HCT116 (cell line): Measurements from ENCODE around the gene ANKRD22. TPM values are rescaled to one million over a fixed set of nuclear protein-coding genes. Genes with fewer than 3 reads are reported as not detected.

ENCODE experiments used
- ATAC-seq: fragments of 200-7000 bp; cut with Tn5 transposase; 2 replicates; pipeline ENCODE4 v1.9.1; 2020; ENCODE audit warnings: mild to moderate bottlenecking, moderate library complexity
- BruUV-seq: library from RNA; stranded (reverse); fragments of 400-500 nt; replicated peaks from 2 replicates; lab custom pipeline; 2021; lab: Mats Ljungman, UMichigan
- CTCF ChIA-PET: fragments of 300-600 bp; sonication (Branson Sonifier 250); formaldehyde crosslinking; loops from one replicate; lab custom pipeline; 2021; ENCODE audit warnings: antibody characterized with exemption; lab: Charles Lee
- POLR2A ChIA-PET: fragments of 300-600, 350-600 bp; sonication (Branson Sonifier 250); formaldehyde crosslinking; loops from one replicate; lab custom pipeline; 2021; ENCODE audit warnings: antibody characterized with exemption; lab: Charles Lee
- RAD21 ChIA-PET, 2 experiments: fragments of 300-600 bp; sonication (Branson Sonifier 250); formaldehyde crosslinking; loops; one replicate each; lab custom pipeline; 2023; ENCODE audit warnings: low total read pairs in 2 of 2; ENCODE audit not compliant: uncharacterized antibody in 2 of 2, unreplicated experiment in 2 of 2, low non-redundant PET in 1 of 2; lab: Charles Lee
- DNase-seq: peaks from one replicate; pipeline ENCODE4 v3.0.0-alpha.2; 2010; ENCODE audit warnings: low read depth, low spot score
- H2AFZ ChIP-seq: fragments of 200-600 bp; shearing (Covaris generic), sonication (generic); 2 replicates; pipeline ENCODE4 v1.6.1; 2017; ENCODE audit warnings: low read depth, mixed run types, mixed read lengths, antibody characterized with exemption, low read length; ENCODE audit not compliant: poor library complexity, severe bottlenecking
- H3K27ac ChIP-seq: 2 replicates; pipeline ENCODE4 v1.5.1; 2012; ENCODE audit warnings: low read depth, low read length
- H3K27me3 ChIP-seq: fragments of 200-600 bp; sonication (generic); 2 replicates; pipeline ENCODE4 v1.6.1; 2016; ENCODE audit warnings: mixed run types, low read length, mixed read lengths; ENCODE audit not compliant: insufficient read depth
- H3K36me3 ChIP-seq, 2 experiments: fragments of 200-500 bp in 1 of 2; fragments of 200-600 bp in 1 of 2; sonication (Bioruptor generic) in 1 of 2; sonication (generic) in 1 of 2; 2 replicates each; pipeline versions ENCODE4 v1.5.1 to v1.6.1; 2014 to 2016; ENCODE audit warnings: low read length in 2 of 2, inconsistent platforms in 1 of 2, mixed read lengths in 1 of 2, mixed run types in 1 of 2; ENCODE audit not compliant: insufficient read depth in 2 of 2, control insufficient read depth in 1 of 2
- H3K4me1 ChIP-seq, 2 experiments: fragments of 200-600 bp in 1 of 2; sonication (generic) in 1 of 2; 2 replicates each; pipeline versions ENCODE4 v1.5.1 to v1.6.1; 2012 to 2017; ENCODE audit warnings: low read length in 2 of 2, inconsistent platforms in 1 of 2, mild to moderate bottlenecking in 1 of 2, mixed read lengths in 1 of 2, mixed run types in 1 of 2, moderate library complexity in 1 of 2; ENCODE audit not compliant: insufficient read depth in 2 of 2, control insufficient read depth in 1 of 2
- H3K4me2 ChIP-seq: fragments of 200-600 bp; sonication (generic); 2 replicates; pipeline ENCODE4 v1.6.1; 2017; ENCODE audit warnings: mixed run types, low read length, mixed read lengths
- H3K4me3 ChIP-seq, 2 experiments: fragments of 200-600 bp in 1 of 2; sonication (generic) in 1 of 2; replicated peaks in 1 of 2; 2 replicates each; pipeline ENCODE4 v1.5.1; 2011 to 2016; ENCODE audit warnings: low read length in 2 of 2, control low read depth in 1 of 2, low read depth in 1 of 2, mild to moderate bottlenecking in 1 of 2, mixed read lengths in 1 of 2, mixed run types in 1 of 2
- H3K79me2 ChIP-seq: fragments of 200-600 bp; sonication (generic); 2 replicates; pipeline ENCODE4 v1.6.1; 2017; ENCODE audit warnings: mild to moderate bottlenecking, mixed run types, low read length, moderate library complexity, mixed read lengths; ENCODE audit not compliant: insufficient read depth
- H3K9ac ChIP-seq: fragments of 200-600 bp; sonication (generic); 2 replicates; pipeline ENCODE4 v1.6.1; 2016; ENCODE audit warnings: low read length, mixed read lengths
- H3K9me2 ChIP-seq: fragments of 200-600 bp; sonication (generic), shearing (Covaris generic); 2 replicates; pipeline ENCODE4 v1.6.1; 2017; ENCODE audit warnings: mixed run types, mild to moderate bottlenecking, moderate library complexity; ENCODE audit not compliant: insufficient read depth
- H3K9me3 ChIP-seq, 2 experiments: fragments of 200-500 bp in 1 of 2; fragments of 200-600 bp in 1 of 2; sonication (Bioruptor generic) in 1 of 2; sonication (generic) in 1 of 2; 2 replicates each; pipeline ENCODE4 v1.6.1; 2014 to 2017; ENCODE audit warnings: low read length in 2 of 2, mixed read lengths in 2 of 2, inconsistent platforms in 1 of 2, low read depth in 1 of 2, mild to moderate bottlenecking in 1 of 2, mixed run types in 1 of 2, moderate library complexity in 1 of 2; ENCODE audit not compliant: control insufficient read depth in 1 of 2, insufficient read depth in 1 of 2
- H4K20me1 ChIP-seq: fragments of 200-600 bp; sonication (generic), shearing (Covaris generic); 2 replicates; pipeline ENCODE4 v1.6.1; 2017; ENCODE audit warnings: mixed run types, mild to moderate bottlenecking, moderate library complexity; ENCODE audit not compliant: insufficient read depth
- ATF3 ChIP-seq: IDR thresholded peaks from 2 replicates; pipeline ENCODE4 v1.6.1; 2012
- CBX3 ChIP-seq: IDR thresholded peaks from 2 replicates; pipeline ENCODE4 v1.6.1; 2012; ENCODE audit warnings: low read depth
- CTCF ChIP-seq, 3 experiments: fragments of 200-600 bp in 1 of 3; sonication (generic) in 1 of 3; IDR thresholded peaks in 2 of 3; conservative IDR thresholded peaks in 1 of 3; 2 replicates each; pipeline ENCODE4 v1.5.1; 2012 to 2017; ENCODE audit warnings: low read depth in 2 of 3, low read length in 2 of 3, antibody characterized with exemption in 1 of 3, borderline replicate concordance in 1 of 3, control low read depth in 1 of 3, mild to moderate bottlenecking in 1 of 3, mixed read lengths in 1 of 3, mixed run types in 1 of 3, moderate library complexity in 1 of 3; ENCODE audit not compliant: insufficient read depth in 1 of 3
- ELF1 ChIP-seq: IDR thresholded peaks from 2 replicates; pipeline ENCODE4 v1.6.1; 2012; ENCODE audit warnings: low read depth, borderline replicate concordance
- EZH2 ChIP-seq: fragments of 200-600 bp; sonication (generic); IDR thresholded peaks from 2 replicates; pipeline ENCODE4 v1.6.1; 2017; ENCODE audit warnings: antibody characterized with exemption, mixed run types
- FOSL1 ChIP-seq: IDR thresholded peaks from 2 replicates; pipeline ENCODE4 v1.6.1; 2012; ENCODE audit warnings: low read depth
- JUND ChIP-seq: IDR thresholded peaks from 2 replicates; pipeline ENCODE4 v1.6.1; 2012
- MAX ChIP-seq: IDR thresholded peaks from 2 replicates; pipeline ENCODE4 v1.6.1; 2012
- POLR2A ChIP-seq: IDR thresholded peaks from 2 replicates; pipeline ENCODE4 v1.7.0; 2011; ENCODE audit warnings: borderline replicate concordance; ENCODE audit not compliant: insufficient read depth, insufficient read length; ENCODE audit errors: extremely low read depth
- POLR2AphosphoS5 ChIP-seq: IDR thresholded peaks from 2 replicates; pipeline ENCODE4 v1.6.1; 2011; ENCODE audit warnings: mild to moderate bottlenecking, low read depth, low read length, moderate library complexity
- RAD21 ChIP-seq: IDR thresholded peaks from 2 replicates; pipeline ENCODE4 v1.6.1; 2012; ENCODE audit warnings: low read depth, mild to moderate bottlenecking
- SIN3A ChIP-seq: IDR thresholded peaks from 2 replicates; pipeline ENCODE4 v1.6.1; 2012; ENCODE audit warnings: low read depth
- SP1 ChIP-seq: IDR thresholded peaks from 2 replicates; pipeline ENCODE4 v1.6.1; 2012; ENCODE audit warnings: low read depth
- SRF ChIP-seq: IDR thresholded peaks from 2 replicates; pipeline ENCODE4 v1.6.1; 2012; ENCODE audit warnings: low read depth
- TCF7L2 ChIP-seq: IDR thresholded peaks from 2 replicates; pipeline ENCODE4 v1.7.0; 2011; ENCODE audit warnings: borderline replicate concordance, inconsistent platforms; ENCODE audit not compliant: insufficient read depth, insufficient read length; ENCODE audit errors: extremely low read depth
- YY1 ChIP-seq: IDR thresholded peaks from 2 replicates; pipeline ENCODE4 v1.6.1; 2011; ENCODE audit warnings: low read length, low read depth, moderate library complexity, mild to moderate bottlenecking; ENCODE audit not compliant: insufficient replicate concordance; ENCODE audit errors: extremely low read depth
- ZFX ChIP-seq: fragments of 450-650 bp; IDR thresholded peaks from 2 replicates; pipeline ENCODE4 v1.6.1; 2017
- ZNF274 ChIP-seq: fragments of 200-500 bp; sonication (Bioruptor generic); IDR thresholded peaks from 2 replicates; pipeline ENCODE4 v1.6.1; 2014; ENCODE audit warnings: mild to moderate bottlenecking, low read depth, low read length, inconsistent platforms
- intact Hi-C: fragments of 100-400 bp; cut with micrococcal nuclease; formaldehyde crosslinking; loops from 2 replicates; pipeline ENCODE4 v1.10.0; 2022
- total RNA-seq: library from RNA; stranded (reverse); gene quantifications from one replicate; pipeline ENCODE4 v1.2.1, GENCODE V29; 2021; ENCODE audit not compliant: unreplicated experiment
- TF ChIP-seq, protein P1 (sequence below): IDR thresholded peaks from 2 replicates; pipeline ENCODE4 v1.6.1; 2011; ENCODE audit warnings: mild to moderate bottlenecking, low read length, moderate library complexity; ENCODE audit not compliant: insufficient replicate concordance; ENCODE audit errors: extremely low read depth

ANKRD22 gene
- total RNA-seq, 1 experiment from 2014 or later = 2.3 TPM

- intact Hi-C loops = no loop called here
- Histone ChIP-seq H2AFZ (no peak overlapping the region), H3K9ac (no peak overlapping the region), H3K9me2 (no peaks in the 10 kb centered on the region), H3K4me3 (no peak overlapping the region), H3K36me3 (no peaks in the 10 kb centered on the region), H3K4me1 (peaks cover 0 to 2% of the 10 kb centered on the region in 2 experiments; a peak in 1 of 4 replicates), H3K4me2 (no peak overlapping the region), H3K27ac (no peak overlapping the region), H4K20me1 (no peaks in the 10 kb centered on the region), H3K27me3 (no peaks in the 10 kb centered on the region), H3K79me2 (no peaks in the 10 kb centered on the region), H3K9me3 (no peaks in the 10 kb centered on the region)
- ATAC-seq (no peak), DNase-seq (no peak)
- RAD21 ChIA-PET = no interaction called here
- CTCF ChIA-PET = interaction anchor here (1.4 kb wide), 1 partner anchor 94 kb away, joined by 3 read pairs; no protein-coding TSS in a partner anchor
- POLR2A ChIA-PET = no interaction called here
- no TSS peak for BruUV-seq
- TF ChIP-seq YY1 (no peak), EZH2 (no peak), POLR2A (no peak), SP1 (no peak), SRF (no peak), ZNF274 (no peak), ZFX (no peak), TCF7L2 (no peak), MAX (no peak), CTCF (IDR thresholded peaks at IDR 0.05 in 2 of 3, conservative IDR thresholded peaks at IDR 0.05 in 1 of 3; ENCODE audit: borderline replicate concordance in 1 of 3, insufficient read depth in 1 of 3, low read depth in 2 of 3, low read length in 2 of 3) (no peak), POLR2AphosphoS5 (no peak), SIN3A (no peak), ELF1 (no peak), JUND (no peak), ATF3 (no peak), RAD21 (no peak), CBX3 (no peak), FOSL1 (no peak)
- TF ChIP-seq, protein P1, sequence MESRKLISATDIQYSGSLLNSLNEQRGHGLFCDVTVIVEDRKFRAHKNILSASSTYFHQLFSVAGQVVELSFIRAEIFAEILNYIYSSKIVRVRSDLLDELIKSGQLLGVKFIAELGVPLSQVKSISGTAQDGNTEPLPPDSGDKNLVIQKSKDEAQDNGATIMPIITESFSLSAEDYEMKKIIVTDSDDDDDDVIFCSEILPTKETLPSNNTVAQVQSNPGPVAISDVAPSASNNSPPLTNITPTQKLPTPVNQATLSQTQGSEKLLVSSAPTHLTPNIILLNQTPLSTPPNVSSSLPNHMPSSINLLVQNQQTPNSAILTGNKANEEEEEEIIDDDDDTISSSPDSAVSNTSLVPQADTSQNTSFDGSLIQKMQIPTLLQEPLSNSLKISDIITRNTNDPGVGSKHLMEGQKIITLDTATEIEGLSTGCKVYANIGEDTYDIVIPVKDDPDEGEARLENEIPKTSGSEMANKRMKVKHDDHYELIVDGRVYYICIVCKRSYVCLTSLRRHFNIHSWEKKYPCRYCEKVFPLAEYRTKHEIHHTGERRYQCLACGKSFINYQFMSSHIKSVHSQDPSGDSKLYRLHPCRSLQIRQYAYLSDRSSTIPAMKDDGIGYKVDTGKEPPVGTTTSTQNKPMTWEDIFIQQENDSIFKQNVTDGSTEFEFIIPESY = no peak
Measured at GRCh38 chr10:88840881-88841280, 10.8 kb downstream of the ANKRD22 start.
